ENCODE measurements around the gene CDC25A. TPM values are rescaled to one million over a fixed set of nuclear protein-coding genes. Genes with fewer than 3 reads are reported as not detected.
A peak's percentile ranks its signal among the peaks of the same experiment; 100 is the strongest.

CDC25A gene
- total RNA-seq, 1 donor from 2014 or later: 4.5 TPM

GRCh38 chr3:48199117-48199516, 10.9 kb upstream of the CDC25A start:
- FAIRE-seq: no peak
- no peak for DNase-seq (ENCODE audit: low spot score in 2 of 2)

- DNase-seq (ENCODE audit: low spot score in 2 of 2): no peak
- no peak for FAIRE-seq
These were observed 8.4 kb upstream of the CDC25A start for GRCh38 chr3:48196611-48197010.

GRCh38 chr3:48194446-48195071, 6.3 kb upstream of the CDC25A start:
- FAIRE-seq: no peak
- DNase-seq (ENCODE audit: low spot score in 2 of 2): peak in 1 of 2 donors; percentile 74

- no peak for DNase-seq (ENCODE audit: low spot score in 2 of 2)
- no peak for FAIRE-seq
These were observed 2.7 kb upstream of the CDC25A start for GRCh38 chr3:48190911-48191310.

GRCh38 chr3:48189321-48189720, 1.1 kb upstream of the CDC25A start:
- DNase-seq (ENCODE audit: low spot score in 2 of 2) (no peak), FAIRE-seq (no peak)

- FAIRE-seq (no peak), DNase-seq (ENCODE audit: low spot score in 2 of 2) (peak; percentile 39 to 48)
These were observed 495 bp downstream of the CDC25A start for GRCh38 chr3:48187579-48188265.

GRCh38 chr3:48187301-48187578, 977 bp downstream of the CDC25A start:
- FAIRE-seq (no peak), DNase-seq (ENCODE audit: low spot score in 2 of 2) (no peak)

- DNase-seq (ENCODE audit: low spot score in 2 of 2) (no peak), FAIRE-seq (no peak)
These were observed 1.5 kb downstream of the CDC25A start for GRCh38 chr3:48186631-48187300.

- FAIRE-seq (no peak), DNase-seq (ENCODE audit: low spot score in 2 of 2) (no peak)
These were observed 3.1 kb downstream of the CDC25A start for GRCh38 chr3:48185129-48185528.

- FAIRE-seq (no peak), DNase-seq (ENCODE audit: low spot score in 2 of 2) (no peak)
These were observed 3.9 kb downstream of the CDC25A start for GRCh38 chr3:48184299-48184698.

- no peak for DNase-seq (ENCODE audit: low spot score in 2 of 2)
- FAIRE-seq: no peak
These were observed 7.5 kb downstream of the CDC25A start for GRCh38 chr3:48180531-48181253.

GRCh38 chr3:48180021-48180420, 8.2 kb downstream of the CDC25A start:
- FAIRE-seq (no peak), DNase-seq (ENCODE audit: low spot score in 2 of 2) (no peak)

- DNase-seq (ENCODE audit: low spot score in 2 of 2): no peak
- FAIRE-seq: no peak
These were observed 10.1 kb downstream of the CDC25A start for GRCh38 chr3:48178072-48178471.

GRCh38 chr3:48157950-48158376, 30.3 kb downstream of the CDC25A start:
- peak in 1 of 2 donors; percentile 48 for DNase-seq (ENCODE audit: low spot score in 2 of 2)

GRCh38 chr3:48157202-48157840, 30.9 kb downstream of the CDC25A start:
- FAIRE-seq: no peak
- DNase-seq (ENCODE audit: low spot score in 2 of 2): no peak

More at GRCh38 chr3:48157950-48158376, 30.3 kb downstream of the CDC25A start:
- FAIRE-seq: no peak

GRCh38 chr3:48156163-48156562, 32.1 kb downstream of the CDC25A start:
- DNase-seq (ENCODE audit: low spot score in 2 of 2) (no peak), FAIRE-seq (no peak)

- FAIRE-seq (no peak), DNase-seq (ENCODE audit: low spot score in 2 of 2) (no peak)
These were observed 33.1 kb downstream of the CDC25A start for GRCh38 chr3:48155122-48155521.

- FAIRE-seq (no peak), DNase-seq (ENCODE audit: low spot score in 2 of 2) (no peak)
These were observed 36.3 kb downstream of the CDC25A start for GRCh38 chr3:48151807-48152427.

- DNase-seq (ENCODE audit: low spot score in 2 of 2) (peak; percentile 35 to 74), FAIRE-seq (no peak)
These were observed 37.0 kb downstream of the CDC25A start for GRCh38 chr3:48151058-48151806.

GRCh38 chr3:48143992-48144391, 44.2 kb downstream of the CDC25A start:
- no peak for DNase-seq (ENCODE audit: low spot score in 2 of 2)
- no peak for FAIRE-seq

Measured in frontal cortex (tissue), 4 donors.